ENCODE results near the gene LGALS3BP. TPM values are rescaled to one million over a fixed set of nuclear protein-coding genes. Genes with fewer than 3 reads are reported as not detected.

Gene LGALS3BP
- total RNA-seq, 2 donors from 2014 or later: 123 to 213 TPM

DNA sequence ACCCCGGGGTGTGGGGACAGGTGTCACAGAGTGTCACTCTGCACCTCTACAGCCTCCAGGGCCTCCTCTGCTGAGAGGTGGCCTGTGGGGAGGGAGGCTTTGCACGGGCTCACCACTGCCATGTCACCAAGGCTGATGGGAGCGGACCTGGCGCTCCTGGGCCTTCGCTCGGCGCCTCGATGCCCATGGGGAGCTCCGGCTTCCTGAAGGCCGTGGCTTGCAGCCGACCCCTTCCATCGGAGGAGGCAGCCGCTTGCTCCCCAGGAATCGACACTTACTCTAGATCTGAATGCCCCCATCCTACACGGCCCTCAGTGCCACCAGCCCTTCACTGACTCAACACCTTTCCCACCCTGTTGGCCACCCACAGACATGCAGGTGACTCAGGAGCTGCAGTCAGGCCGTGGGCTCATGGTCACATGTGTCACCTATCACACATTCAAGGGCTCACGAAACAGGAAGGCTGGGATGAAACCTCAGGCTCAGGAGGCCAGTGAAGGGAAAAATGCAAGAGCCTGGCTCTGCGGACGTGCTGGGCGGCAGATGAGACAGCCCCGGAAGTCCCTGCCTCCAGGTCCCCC lies 11.9 kb downstream of the LGALS3BP start:
- Histone ChIP-seq H3K9me3 (no peaks in the 10 kb centered on the region), H3K4me3 (no peak overlapping the region), H3K27me3 (no peaks in the 10 kb centered on the region), H3K36me3 (replicated peaks in 1 of 2; ENCODE audit: insufficient read depth in 1 of 2, low read depth in 2 of 2) (no peaks in the 10 kb centered on the region), H3K4me1 (peaks cover 14% of the 10 kb centered on the region), H3K27ac (no peak overlapping the region)
- intact Hi-C loops (cut with DNase I): loop anchor here (5.0 kb wide), 1 partner anchor 101 kb away; no protein-coding TSS in a partner anchor
- WGBS, 2 donors: 81 to 90% methylated on average over 5 to 21 of the region's 21 CpGs
- TF ChIP-seq POLR2A (IDR thresholded peaks at IDR 0.05): no peak
- TF ChIP-seq, protein P1, sequence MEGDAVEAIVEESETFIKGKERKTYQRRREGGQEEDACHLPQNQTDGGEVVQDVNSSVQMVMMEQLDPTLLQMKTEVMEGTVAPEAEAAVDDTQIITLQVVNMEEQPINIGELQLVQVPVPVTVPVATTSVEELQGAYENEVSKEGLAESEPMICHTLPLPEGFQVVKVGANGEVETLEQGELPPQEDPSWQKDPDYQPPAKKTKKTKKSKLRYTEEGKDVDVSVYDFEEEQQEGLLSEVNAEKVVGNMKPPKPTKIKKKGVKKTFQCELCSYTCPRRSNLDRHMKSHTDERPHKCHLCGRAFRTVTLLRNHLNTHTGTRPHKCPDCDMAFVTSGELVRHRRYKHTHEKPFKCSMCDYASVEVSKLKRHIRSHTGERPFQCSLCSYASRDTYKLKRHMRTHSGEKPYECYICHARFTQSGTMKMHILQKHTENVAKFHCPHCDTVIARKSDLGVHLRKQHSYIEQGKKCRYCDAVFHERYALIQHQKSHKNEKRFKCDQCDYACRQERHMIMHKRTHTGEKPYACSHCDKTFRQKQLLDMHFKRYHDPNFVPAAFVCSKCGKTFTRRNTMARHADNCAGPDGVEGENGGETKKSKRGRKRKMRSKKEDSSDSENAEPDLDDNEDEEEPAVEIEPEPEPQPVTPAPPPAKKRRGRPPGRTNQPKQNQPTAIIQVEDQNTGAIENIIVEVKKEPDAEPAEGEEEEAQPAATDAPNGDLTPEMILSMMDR (IDR thresholded peaks at IDR 0.05): no peak
- no peak for DNase-seq
- no peak for ATAC-seq

DNA sequence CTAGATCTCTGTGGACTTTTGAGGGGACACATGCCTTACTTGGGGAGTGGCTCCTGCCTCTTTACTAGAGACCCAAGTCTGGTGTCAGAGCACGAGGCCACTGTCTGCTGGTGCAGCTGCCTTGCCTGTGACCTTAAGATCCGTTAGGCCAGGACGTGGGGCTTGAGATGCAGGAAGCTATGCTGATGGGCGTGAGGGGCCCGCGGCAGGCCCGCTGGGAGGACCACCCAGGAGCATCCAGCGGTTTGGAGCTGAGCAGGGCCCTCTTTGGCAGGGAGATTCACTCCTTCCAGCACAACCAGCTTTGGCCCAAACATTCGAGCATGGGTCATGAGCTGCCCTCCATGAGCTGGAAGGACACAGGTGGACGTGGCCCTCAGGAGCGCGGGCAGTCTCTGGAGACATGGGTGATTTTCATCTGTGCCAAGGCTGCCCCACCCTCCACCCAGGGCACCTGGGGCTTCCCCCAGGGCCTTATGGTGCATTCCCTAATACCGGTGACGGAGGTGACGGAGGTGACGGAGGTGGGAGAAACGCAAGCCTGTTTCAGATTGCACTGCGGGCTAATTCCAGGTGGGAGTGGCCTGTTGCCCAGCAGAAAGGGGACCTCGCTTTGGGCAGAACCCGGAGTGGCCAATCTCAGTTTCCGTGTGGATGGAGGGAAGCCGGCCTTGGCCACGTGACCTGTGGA lies 12.7 kb downstream of the LGALS3BP start:
- Histone ChIP-seq H3K27ac (no peak overlapping the region), H3K9me3 (no peaks in the 10 kb centered on the region), H3K4me1 (peaks cover 14% of the 10 kb centered on the region), H3K36me3 (replicated peaks in 1 of 2; ENCODE audit: insufficient read depth in 1 of 2, low read depth in 2 of 2) (no peaks in the 10 kb centered on the region), H3K27me3 (no peaks in the 10 kb centered on the region), H3K4me3 (no peak overlapping the region)
- ATAC-seq: no peak
- TF ChIP-seq, protein P1 (IDR thresholded peaks at IDR 0.05): no peak
- no peak for TF ChIP-seq POLR2A (IDR thresholded peaks at IDR 0.05)
- no peak for DNase-seq
- intact Hi-C loops (cut with DNase I): loop anchor here (5.0 kb wide), 1 partner anchor 100 kb away; no protein-coding TSS in a partner anchor
- 89% methylated on average over 21 to 22 of the region's 23 CpGs for WGBS, 2 donors

DNA sequence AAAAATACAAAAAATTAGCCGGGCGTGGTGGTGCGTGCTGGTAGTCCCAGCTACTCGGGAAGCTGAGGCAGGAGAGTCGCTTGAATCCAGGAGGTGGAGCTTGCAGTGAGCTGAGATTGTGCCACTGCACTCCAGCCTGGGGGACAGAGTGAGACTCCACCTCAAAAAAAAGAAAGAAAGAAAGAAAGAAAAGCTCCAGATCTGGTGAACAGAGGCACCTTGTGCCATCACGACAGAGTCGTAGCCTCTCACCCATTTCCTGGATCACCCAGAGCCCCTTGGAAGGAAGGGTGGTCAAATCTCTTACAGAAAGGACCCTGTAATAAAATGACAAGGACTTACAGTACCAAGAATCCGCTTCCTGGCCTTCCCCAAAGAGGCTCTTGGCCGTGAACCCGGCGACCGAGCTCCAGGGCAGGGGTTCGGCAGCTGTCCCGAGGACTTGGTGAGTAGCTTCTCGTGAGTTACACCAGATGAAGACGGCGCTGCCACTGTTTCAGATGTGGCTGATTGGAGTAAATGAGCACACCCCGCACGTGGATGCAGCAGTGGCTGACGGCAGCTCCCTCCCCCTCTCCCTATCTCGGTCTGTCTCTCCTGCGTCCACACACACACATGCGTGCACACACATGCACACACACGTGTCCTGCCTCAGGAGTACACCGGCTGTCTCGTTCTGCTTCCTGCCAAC lies 13.5 kb downstream of the LGALS3BP start:
- H3K9me3 ChIP-seq: no peaks in the 10 kb centered on the region
- TF ChIP-seq POLR2A (IDR thresholded peaks at IDR 0.05): no peak
- TF ChIP-seq, protein P1 (IDR thresholded peaks at IDR 0.05): no peak
- H3K27ac ChIP-seq: no peak overlapping the region
- no peaks in the 10 kb centered on the region for H3K27me3 ChIP-seq
- H3K4me1 ChIP-seq: peaks cover 10% of the 10 kb centered on the region
- H3K36me3 ChIP-seq (replicated peaks in 1 of 2; ENCODE audit: insufficient read depth in 1 of 2, low read depth in 2 of 2): no peaks in the 10 kb centered on the region
- no peak for ATAC-seq
- no peak overlapping the region for H3K4me3 ChIP-seq
- DNase-seq: no peak
- intact Hi-C loops (cut with DNase I): loop anchor here (5.0 kb wide), 1 partner anchor 99 kb away; no protein-coding TSS in a partner anchor
- 85 to 89% methylated on average over 20 to 26 of the region's 26 CpGs for WGBS, 2 donors

DNA sequence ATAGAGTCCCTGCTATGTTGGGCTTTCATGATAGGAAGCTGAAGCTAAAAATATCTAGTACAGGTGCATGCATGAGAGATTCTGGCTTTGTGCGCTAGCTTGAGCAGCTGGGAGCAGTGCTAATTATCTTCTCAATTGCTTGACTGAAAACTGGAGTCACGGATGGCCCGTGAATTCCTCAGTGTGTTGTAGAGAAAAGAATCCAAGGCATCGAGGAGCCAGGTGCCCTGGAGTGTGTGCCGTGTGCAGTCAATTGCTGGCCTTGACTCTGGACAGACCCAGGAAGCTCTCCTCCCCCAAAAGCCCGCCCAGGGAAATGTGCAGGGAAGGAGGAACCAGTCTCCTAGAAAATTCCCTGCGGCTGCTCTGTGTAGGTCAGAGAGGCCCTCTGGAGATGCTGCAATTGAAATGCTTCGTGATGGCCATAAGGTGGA lies 14.2 kb downstream of the LGALS3BP start:
- ATAC-seq (no peak), DNase-seq (no peak)
- no peak overlapping the region for H3K27ac ChIP-seq
- WGBS, 2 donors: 78 to 82% methylated on average over 7 to 8 of the region's 8 CpGs
- no peaks in the 10 kb centered on the region for H3K9me3 ChIP-seq
- H3K4me3 ChIP-seq: no peak overlapping the region
- no peaks in the 10 kb centered on the region for H3K36me3 ChIP-seq (replicated peaks in 1 of 2; ENCODE audit: insufficient read depth in 1 of 2, low read depth in 2 of 2)
- no peak for TF ChIP-seq POLR2A (IDR thresholded peaks at IDR 0.05)
- TF ChIP-seq, protein P1 (IDR thresholded peaks at IDR 0.05): no peak
- peaks cover 2% of the 10 kb centered on the region for H3K4me1 ChIP-seq
- H3K27me3 ChIP-seq: no peaks in the 10 kb centered on the region
- intact Hi-C loops (cut with DNase I): loop anchor here (5.0 kb wide), 1 partner anchor 98 kb away; no protein-coding TSS in a partner anchor

Measured in body of pancreas (tissue), 4 donors.